Left ventricle myocardium inferior (tissue), 1 donor: Measurements from ENCODE around the gene TMEM212. TPM values are rescaled to one million over a fixed set of nuclear protein-coding genes. Genes with fewer than 3 reads are reported as not detected.
A peak's percentile ranks its signal among the peaks of the same experiment; 100 is the strongest.

ENCODE experiments used
- DNase-seq: peaks from one replicate; pipeline ENCODE4 v3.0.0-alpha.2; 2020
- H3K27ac ChIP-seq: fragments of 200-600 bp; replicated peaks from 2 replicates; pipeline ENCODE4 v1.8.0; 2021
- H3K27me3 ChIP-seq: fragments of 200-600 bp; 2 replicates; pipeline ENCODE4 v1.8.0; 2021; ENCODE audit warnings: low read depth
- H3K36me3 ChIP-seq: fragments of 200-600 bp; 2 replicates; pipeline ENCODE4 v1.8.0; 2021
- H3K4me1 ChIP-seq: fragments of 200-600 bp; 2 replicates; pipeline ENCODE4 v1.8.0; 2021
- H3K4me3 ChIP-seq: fragments of 200-600 bp; 2 replicates; pipeline ENCODE4 v1.8.0; 2021; ENCODE audit warnings: mild to moderate bottlenecking, moderate library complexity
- H3K9me3 ChIP-seq: fragments of 200-600 bp; replicated peaks from 2 replicates; pipeline ENCODE4 v1.8.0; 2021
- intact Hi-C: fragments of 100-400 bp; cut with micrococcal nuclease; formaldehyde crosslinking; loops from one replicate; pipeline ENCODE4 v1.11.0; 2022
- long read RNA-seq: library from polyadenylated mRNA; unstranded; transcript quantifications from one replicate; pipeline ENCODE4 v2.0.0, GENCODE V29; 2021
- total RNA-seq: library from RNA; stranded (reverse); fragmentation: NEBNext Ultra II Directional; extraction: Animal tissue kit (Norgen Biotek cat#: 25700); gene quantifications from one replicate; pipeline ENCODE4 v1.2.1, GENCODE V29; 2021
- TF ChIP-seq, protein P1 (sequence below): fragments of 200-600 bp; IDR thresholded peaks from 2 replicates; pipeline ENCODE4 v1.8.0; 2021; ENCODE audit warnings: antibody characterized with exemption, mild to moderate bottlenecking, borderline replicate concordance
- donor health status: DM: no; HTN: yes; CAD: no; lungs with severe emphysema.

The TMEM212 gene
- total RNA-seq, result not detected
- long read RNA-seq, result 0 reads

DNA sequence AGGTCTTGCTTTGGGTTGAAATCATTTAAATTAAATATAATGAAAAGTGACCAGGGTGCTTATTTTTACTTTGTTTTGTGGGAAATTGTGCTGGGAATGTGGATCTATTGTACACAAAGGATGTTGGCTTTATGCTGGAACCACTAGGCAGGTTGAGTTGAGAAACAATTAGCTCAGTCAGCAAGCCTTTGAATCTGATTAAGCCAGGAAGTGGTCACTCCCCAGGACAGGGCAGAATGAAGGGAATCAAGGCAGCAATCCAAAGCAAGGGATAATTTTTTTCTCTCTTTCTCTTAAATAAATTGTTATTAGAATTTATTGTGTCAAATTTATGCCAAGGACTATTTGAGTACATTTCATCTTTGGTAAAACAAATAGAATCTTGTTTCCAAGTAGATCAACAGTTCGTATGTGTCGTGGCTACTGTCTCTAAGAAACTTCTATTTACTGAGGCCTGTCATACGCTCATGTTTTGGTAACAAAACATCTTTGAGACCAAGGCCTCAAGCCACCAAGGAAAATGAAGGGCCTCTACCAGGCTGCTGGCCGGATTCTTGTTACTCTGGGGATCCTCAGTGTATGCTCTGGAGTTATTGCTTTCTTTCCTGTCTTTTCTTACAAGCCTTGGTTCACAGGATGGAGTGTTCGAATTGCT is at the start of gene TMEM212:
TMEM212 (plus strand) TSS at position 486 of the 655 bp plus-strand sequence; CDS start at position 521, 35 bp downstream.
- Histone ChIP-seq H3K36me3 (no peaks in the 10 kb centered on the region), H3K27ac (peak within 1 kb of the TSS; percentile 47)
- TF ChIP-seq, protein P1, sequence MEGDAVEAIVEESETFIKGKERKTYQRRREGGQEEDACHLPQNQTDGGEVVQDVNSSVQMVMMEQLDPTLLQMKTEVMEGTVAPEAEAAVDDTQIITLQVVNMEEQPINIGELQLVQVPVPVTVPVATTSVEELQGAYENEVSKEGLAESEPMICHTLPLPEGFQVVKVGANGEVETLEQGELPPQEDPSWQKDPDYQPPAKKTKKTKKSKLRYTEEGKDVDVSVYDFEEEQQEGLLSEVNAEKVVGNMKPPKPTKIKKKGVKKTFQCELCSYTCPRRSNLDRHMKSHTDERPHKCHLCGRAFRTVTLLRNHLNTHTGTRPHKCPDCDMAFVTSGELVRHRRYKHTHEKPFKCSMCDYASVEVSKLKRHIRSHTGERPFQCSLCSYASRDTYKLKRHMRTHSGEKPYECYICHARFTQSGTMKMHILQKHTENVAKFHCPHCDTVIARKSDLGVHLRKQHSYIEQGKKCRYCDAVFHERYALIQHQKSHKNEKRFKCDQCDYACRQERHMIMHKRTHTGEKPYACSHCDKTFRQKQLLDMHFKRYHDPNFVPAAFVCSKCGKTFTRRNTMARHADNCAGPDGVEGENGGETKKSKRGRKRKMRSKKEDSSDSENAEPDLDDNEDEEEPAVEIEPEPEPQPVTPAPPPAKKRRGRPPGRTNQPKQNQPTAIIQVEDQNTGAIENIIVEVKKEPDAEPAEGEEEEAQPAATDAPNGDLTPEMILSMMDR, result no peak

DNA sequence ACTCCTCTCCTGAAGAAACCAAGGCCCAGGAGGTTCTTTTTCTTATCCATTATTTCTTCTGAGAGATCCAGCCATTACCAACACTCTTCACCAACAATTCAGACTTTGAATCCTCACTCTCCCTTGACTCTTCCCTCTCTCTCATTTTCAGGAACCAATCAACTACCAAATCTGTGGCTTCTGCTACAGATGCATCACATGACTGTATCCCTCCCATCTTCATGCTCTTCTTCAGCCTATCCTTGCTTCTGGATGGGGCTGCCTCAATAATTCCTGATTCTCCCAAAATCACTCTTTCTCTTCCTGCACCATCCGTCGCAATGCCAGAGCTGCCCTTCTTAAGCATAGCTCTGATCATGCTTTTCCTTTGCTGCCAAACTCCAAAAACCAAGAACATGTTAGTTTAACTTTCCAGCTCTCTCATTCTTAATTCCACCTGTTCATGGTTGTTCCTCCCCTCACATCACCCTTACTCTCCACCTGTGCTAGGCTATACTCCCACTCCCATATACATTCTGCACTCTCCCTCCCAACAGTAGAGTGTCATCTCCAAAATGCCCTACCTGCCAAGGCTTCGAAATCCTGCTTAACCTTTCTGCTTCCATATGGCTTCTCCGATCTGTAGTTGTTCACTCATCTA is 46.4 kb upstream of the TMEM212 start:
- intact Hi-C loops, result no loop called here
- Histone ChIP-seq H3K4me1 (peaks cover 28% of the 10 kb centered on the region), H3K9me3 (no peaks in the 10 kb centered on the region), H3K4me3 (no peak overlapping the region), H3K36me3 (no peaks in the 10 kb centered on the region), H3K27ac (no peak overlapping the region), H3K27me3 (no peaks in the 10 kb centered on the region)
- TF ChIP-seq, protein P1, result no peak
- no peak for DNase-seq

More for the DNA sequence above, at the start of gene TMEM212:
- intact Hi-C loops, result no loop called here
- no peaks in the 10 kb centered on the region for H3K9me3 ChIP-seq
- no peaks in the 10 kb centered on the region for H3K27me3 ChIP-seq
- peaks cover 60% of the 10 kb centered on the region for H3K4me1 ChIP-seq
- DNase-seq, result no peak
- no peak within 1 kb of the TSS for H3K4me3 ChIP-seq

DNA sequence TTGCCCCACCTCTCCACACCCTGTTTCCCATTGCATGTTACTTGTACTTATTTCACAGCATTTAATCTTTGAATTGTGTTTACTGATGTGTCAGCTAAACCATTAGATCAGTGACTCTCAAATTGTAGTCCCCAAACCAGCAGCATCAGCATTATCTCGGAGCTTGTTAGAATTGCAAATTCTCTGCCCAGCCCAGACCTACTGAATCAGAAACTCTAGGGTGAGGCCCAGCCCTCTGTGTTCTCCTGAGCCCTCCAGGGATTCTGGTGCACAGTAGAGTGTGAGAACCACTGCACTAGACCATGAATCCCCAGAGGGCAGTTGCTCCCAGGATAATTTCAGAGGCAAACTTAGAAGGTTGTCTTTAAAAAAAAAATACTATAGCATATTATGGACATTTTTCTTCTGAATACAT is 45.9 kb upstream of the TMEM212 start:
- intact Hi-C loops, result no loop called here

DNA sequence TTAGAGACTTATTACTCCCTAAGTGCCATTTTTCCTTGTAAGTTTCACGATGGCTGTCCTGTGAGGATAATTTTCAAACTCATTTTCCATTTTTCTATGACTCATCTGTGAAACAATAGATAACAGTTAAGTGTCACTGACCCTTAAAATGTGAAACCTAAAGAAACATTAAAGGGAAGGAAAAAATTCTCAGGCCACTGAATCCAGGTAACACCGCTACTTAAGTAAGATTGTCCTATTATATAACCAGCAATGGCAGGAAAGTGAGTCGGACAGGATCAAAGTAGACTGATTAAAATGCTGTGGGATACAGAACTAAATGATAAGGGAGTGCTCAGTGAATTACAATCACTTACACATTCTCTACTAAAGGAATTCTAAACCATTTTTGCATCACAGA is 45.3 kb upstream of the TMEM212 start:
- no peaks in the 10 kb centered on the region for H3K36me3 ChIP-seq
- peaks cover 28% of the 10 kb centered on the region for H3K4me1 ChIP-seq
- no peak overlapping the region for H3K4me3 ChIP-seq
- intact Hi-C loops, result no loop called here
- TF ChIP-seq, protein P1, result no peak
- no peaks in the 10 kb centered on the region for H3K9me3 ChIP-seq
- no peak overlapping the region for H3K27ac ChIP-seq
- no peaks in the 10 kb centered on the region for H3K27me3 ChIP-seq
- no peak for DNase-seq

More for the DNA sequence above, 45.9 kb upstream of the TMEM212 start:
- TF ChIP-seq, protein P1, result no peak
- H3K27me3 ChIP-seq, result no peaks in the 10 kb centered on the region
- H3K36me3 ChIP-seq, result no peaks in the 10 kb centered on the region
- no peak for DNase-seq
- no peaks in the 10 kb centered on the region for H3K9me3 ChIP-seq
- no peak overlapping the region for H3K4me3 ChIP-seq
- peaks cover 28% of the 10 kb centered on the region for H3K4me1 ChIP-seq
- no peak overlapping the region for H3K27ac ChIP-seq

DNA sequence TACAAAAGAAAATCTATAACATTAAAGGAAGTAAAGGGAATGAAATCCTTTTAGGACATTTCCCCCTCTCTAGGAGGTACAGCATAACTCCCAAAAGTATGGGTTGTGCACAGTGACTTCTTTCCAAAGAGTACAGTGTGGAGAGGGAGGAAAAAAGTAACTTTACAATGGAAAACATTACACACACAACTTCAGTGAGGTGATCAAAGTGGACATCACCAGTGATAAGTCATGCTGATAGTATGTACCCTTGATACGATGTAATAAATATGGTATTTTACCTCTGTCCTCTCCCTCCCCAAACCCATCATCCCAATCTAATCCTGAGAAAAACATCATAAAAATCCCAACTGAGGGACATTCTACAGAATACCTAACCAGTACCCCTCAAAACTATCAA is 43.6 kb upstream of the TMEM212 start:
- Histone ChIP-seq H3K9me3 (no peaks in the 10 kb centered on the region), H3K27me3 (no peaks in the 10 kb centered on the region), H3K4me3 (no peak overlapping the region), H3K4me1 (peaks cover 33% of the 10 kb centered on the region), H3K27ac (no peak overlapping the region), H3K36me3 (no peaks in the 10 kb centered on the region)
- DNase-seq, result no peak
- intact Hi-C loops, result no loop called here
- TF ChIP-seq, protein P1, result no peak
